ENCODE results near the gene RAPSN.

Gene RAPSN

GRCh38 chr11:47387944-47388696 lies 60.8 kb downstream of the RAPSN start:
- no peak for DNase-seq

All from activated CD4-positive, alpha-beta T cell treated with anti-CD3 and anti-CD28 coated beads, Interleukin-2, amount 50 U/mL, for 48 hours (primary cell).